Suprapubic skin (tissue), 4 donors: Measurements from ENCODE around the gene ACOX3. TPM values are rescaled to one million over a fixed set of nuclear protein-coding genes. Genes with fewer than 3 reads are reported as not detected.
"Not testable (repeated sequence)": the region's sequence is repeated elsewhere in the genome, so short reads cannot be mapped to it uniquely, and the experiment has no call there.

Experiments
- DNase-seq, 2 donors: peaks; one replicate each; pipeline ENCODE4 v3.0.0-alpha.2; 2019; ENCODE audit warnings: low spot score in 2 of 2
- H3K27ac ChIP-seq: fragments of 200-600 bp; sonication (generic); one replicate; pipeline ENCODE4 v1.5.1; 2019
- H3K27me3 ChIP-seq: fragments of 200-600 bp; sonication (generic); one replicate; pipeline ENCODE4 v1.5.1; 2019
- H3K36me3 ChIP-seq: fragments of 200-600 bp; sonication (generic); one replicate; pipeline ENCODE4 v1.5.1; 2019
- H3K4me1 ChIP-seq: fragments of 200-600 bp; sonication (generic); one replicate; pipeline ENCODE4 v1.5.1; 2019
- H3K4me3 ChIP-seq: fragments of 200-600 bp; sonication (generic); one replicate; pipeline ENCODE4 v1.5.1; 2019; ENCODE audit warnings: mild to moderate bottlenecking
- H3K9me3 ChIP-seq: fragments of 200-600 bp; sonication (generic); one replicate; pipeline ENCODE4 v1.5.1; 2019
- EP300 ChIP-seq: sonication (generic); formaldehyde crosslinking; IDR thresholded peaks from one replicate; pipeline ENCODE4 v1.6.1; 2017; ENCODE audit warnings: antibody characterized with exemption
- POLR2A ChIP-seq, 2 donors: fragments of 450-650 bp; IDR thresholded peaks; one replicate each; pipeline ENCODE4 v1.6.1; 2017; ENCODE audit warnings: antibody characterized with exemption in 2 of 2, mild to moderate bottlenecking in 2 of 2, moderate library complexity in 2 of 2
- POLR2AphosphoS5 ChIP-seq, 3 donors: sonication (generic); formaldehyde crosslinking; IDR thresholded peaks; one replicate each; pipeline ENCODE4 v1.6.1; 2017; ENCODE audit warnings: antibody characterized with exemption in 3 of 3
- WGBS: methylation state at CpG from one replicate; pipeline ENCODE4 v1.1.5; 2018; 5-methylcytosine and 5-hydroxymethylcytosine counted together
- total RNA-seq, 4 donors: library from RNA; depleted of rRNA; stranded (reverse); fragments of >200 nt; gene quantifications; one replicate each; pipeline ENCODE4 v1.1.0, GENCODE V29; 2016
- TF ChIP-seq, protein P1 (sequence below), 2 donors: fragments of 200-600 bp in 1 of 2; fragments of 450-650 bp in 1 of 2; sonication (generic) in 1 of 2; IDR thresholded peaks; one replicate each; pipeline ENCODE4 v1.5.1; 2016 to 2019; ENCODE audit warnings: antibody characterized with exemption in 2 of 2, mild to moderate bottlenecking in 1 of 2, moderate library complexity in 1 of 2

Gene ACOX3
- total RNA-seq, 4 donors from 2014 or later, result 33.9 to 73.5 (median 54.3) TPM

- H3K4me3 ChIP-seq, H3K27ac ChIP-seq, DNase-seq, H3K9me3 ChIP-seq, H3K27me3 ChIP-seq: not testable (repeated sequence)
- H3K4me1 ChIP-seq, result peaks cover 28% of the 10 kb centered on the region
- TF ChIP-seq, protein P1, sequence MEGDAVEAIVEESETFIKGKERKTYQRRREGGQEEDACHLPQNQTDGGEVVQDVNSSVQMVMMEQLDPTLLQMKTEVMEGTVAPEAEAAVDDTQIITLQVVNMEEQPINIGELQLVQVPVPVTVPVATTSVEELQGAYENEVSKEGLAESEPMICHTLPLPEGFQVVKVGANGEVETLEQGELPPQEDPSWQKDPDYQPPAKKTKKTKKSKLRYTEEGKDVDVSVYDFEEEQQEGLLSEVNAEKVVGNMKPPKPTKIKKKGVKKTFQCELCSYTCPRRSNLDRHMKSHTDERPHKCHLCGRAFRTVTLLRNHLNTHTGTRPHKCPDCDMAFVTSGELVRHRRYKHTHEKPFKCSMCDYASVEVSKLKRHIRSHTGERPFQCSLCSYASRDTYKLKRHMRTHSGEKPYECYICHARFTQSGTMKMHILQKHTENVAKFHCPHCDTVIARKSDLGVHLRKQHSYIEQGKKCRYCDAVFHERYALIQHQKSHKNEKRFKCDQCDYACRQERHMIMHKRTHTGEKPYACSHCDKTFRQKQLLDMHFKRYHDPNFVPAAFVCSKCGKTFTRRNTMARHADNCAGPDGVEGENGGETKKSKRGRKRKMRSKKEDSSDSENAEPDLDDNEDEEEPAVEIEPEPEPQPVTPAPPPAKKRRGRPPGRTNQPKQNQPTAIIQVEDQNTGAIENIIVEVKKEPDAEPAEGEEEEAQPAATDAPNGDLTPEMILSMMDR (IDR thresholded peaks at IDR 0.05), result peak; percentile 16 to 40
- H3K36me3 ChIP-seq, result peaks cover 60% of the 10 kb centered on the region
- WGBS, result 79% methylated on average over 7 of the region's 7 CpGs
These were observed 33.6 kb downstream of the ACOX3 start for GRCh38 chr4:8406887-8407286.

DNA sequence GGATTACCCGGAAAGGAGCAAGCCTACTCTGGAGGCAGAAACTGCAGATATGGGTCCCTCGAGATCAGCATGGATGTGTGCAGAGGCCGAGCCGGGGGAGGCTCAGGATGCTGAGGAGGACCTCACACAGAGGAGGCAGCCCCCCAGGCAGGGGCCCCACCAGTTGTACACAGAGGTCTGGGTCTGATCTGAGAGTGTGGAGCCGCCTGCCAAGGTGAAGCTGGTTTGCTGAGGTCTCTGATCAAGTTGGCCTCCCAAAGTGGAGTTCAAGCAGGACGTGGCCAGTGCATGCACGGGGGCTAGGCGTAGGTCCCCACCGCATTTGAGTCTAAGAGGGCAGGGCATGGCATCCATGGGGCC, 35.0 kb downstream of the ACOX3 start:
- Histone ChIP-seq H3K27ac (no peak overlapping the region), H3K4me1 (peaks cover 31% of the 10 kb centered on the region), H3K27me3 (no peaks in the 10 kb centered on the region), H3K4me3 (no peak overlapping the region), H3K36me3 (peaks cover 54% of the 10 kb centered on the region), H3K9me3 (no peaks in the 10 kb centered on the region)
- TF ChIP-seq POLR2AphosphoS5 (IDR thresholded peaks at IDR 0.05) (no peak), POLR2A (IDR thresholded peaks at IDR 0.05) (no peak), EP300 (no peak)
- TF ChIP-seq, protein P1 (IDR thresholded peaks at IDR 0.05), result no peak
- WGBS, result 92% methylated on average over 8 of the region's 9 CpGs
- DNase-seq, result no peak

- TF ChIP-seq, protein P1 (IDR thresholded peaks at IDR 0.05), result no peak
- TF ChIP-seq POLR2A (IDR thresholded peaks at IDR 0.05) (no peak), EP300 (no peak), POLR2AphosphoS5 (IDR thresholded peaks at IDR 0.05) (no peak)
- Histone ChIP-seq H3K27ac (no peak overlapping the region), H3K27me3 (no peaks in the 10 kb centered on the region), H3K9me3 (no peaks in the 10 kb centered on the region), H3K4me1 (peaks cover 26% of the 10 kb centered on the region), H3K4me3 (no peak overlapping the region), H3K36me3 (peaks cover 53% of the 10 kb centered on the region)
- WGBS, result 93% methylated on average over 12 of the region's 14 CpGs
- DNase-seq, result peak in 1 of 2 donors; percentile 68
These were observed 35.6 kb downstream of the ACOX3 start for GRCh38 chr4:8404791-8405515.

- H3K9me3 ChIP-seq, result no peaks in the 10 kb centered on the region
- 80% methylated on average over 12 of the region's 13 CpGs for WGBS
- H3K27ac ChIP-seq, result no peak overlapping the region
- H3K4me1 ChIP-seq, result peaks cover 20% of the 10 kb centered on the region
- H3K27me3 ChIP-seq, result no peaks in the 10 kb centered on the region
- H3K36me3 ChIP-seq, result peaks cover 51% of the 10 kb centered on the region
- TF ChIP-seq POLR2A (IDR thresholded peaks at IDR 0.05) (no peak), POLR2AphosphoS5 (IDR thresholded peaks at IDR 0.05) (no peak), EP300 (no peak)
- TF ChIP-seq, protein P1 (IDR thresholded peaks at IDR 0.05), result no peak
- H3K4me3 ChIP-seq, result no peak overlapping the region
- peak in 1 of 2 donors; percentile 76 for DNase-seq
These were observed 36.5 kb downstream of the ACOX3 start for GRCh38 chr4:8403976-8404375.

DNA sequence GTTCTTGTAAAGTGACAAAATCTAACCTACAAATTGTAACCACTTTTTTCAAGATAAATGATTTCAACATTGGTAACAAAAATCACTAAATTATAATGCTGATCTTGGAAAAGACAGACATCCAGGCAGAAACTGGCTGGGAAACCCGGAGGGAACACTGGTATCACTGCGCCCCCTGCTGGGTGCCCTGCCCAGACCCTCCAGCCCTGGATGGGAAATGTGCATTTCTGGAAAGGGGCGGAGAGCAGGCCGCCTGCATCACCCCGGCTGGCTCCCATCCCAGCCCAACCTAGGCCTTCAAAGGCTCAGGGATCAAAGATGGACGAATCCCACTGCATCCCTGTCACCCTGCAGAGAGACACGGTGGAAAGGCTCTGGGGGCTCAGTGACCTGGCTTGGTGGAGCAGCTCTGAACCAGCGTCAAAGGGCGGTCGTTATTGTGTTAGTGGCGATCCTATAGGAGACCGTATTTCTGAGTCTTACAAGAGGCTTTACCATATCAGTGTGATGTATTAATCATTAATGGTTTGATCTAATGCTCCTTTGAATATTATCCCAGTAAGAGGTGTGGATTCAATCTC, 37.3 kb downstream of the ACOX3 start:
- H3K36me3 ChIP-seq, result peaks cover 49% of the 10 kb centered on the region

More for the DNA sequence above, 37.3 kb downstream of the ACOX3 start:
- peak; percentile 87 to 91 for DNase-seq
- no peaks in the 10 kb centered on the region for H3K9me3 ChIP-seq
- TF ChIP-seq, protein P1 (IDR thresholded peaks at IDR 0.05), result peak; percentile 76 to 88
- TF ChIP-seq POLR2A (IDR thresholded peaks at IDR 0.05), result no peak
- TF ChIP-seq POLR2AphosphoS5 (IDR thresholded peaks at IDR 0.05), result peak in 1 of 3 donors; percentile 33
- no peak for TF ChIP-seq EP300
- no peak overlapping the region for H3K4me3 ChIP-seq
- WGBS, result 48% methylated on average over 10 of the region's 12 CpGs
- H3K27me3 ChIP-seq, result no peaks in the 10 kb centered on the region
- H3K4me1 ChIP-seq, result peaks cover 20% of the 10 kb centered on the region
- H3K27ac ChIP-seq, result no peak overlapping the region
